IMR-90 (cell line): ENCODE data around the gene PPP3CA. TPM values are rescaled to one million over a fixed set of nuclear protein-coding genes. Genes with fewer than 3 reads are reported as not detected.

Experiments
- ATAC-seq: fragments of 200-7000 bp; cut with Tn5 transposase; 2 replicates; pipeline ENCODE4 v1.9.1; 2020; ENCODE audit warnings: low read depth, mild to moderate bottlenecking, moderate library complexity
- BruUV-seq: library from RNA; stranded (reverse); fragments of 400-500 nt; replicated peaks from 2 replicates; lab custom pipeline; 2021; lab: Mats Ljungman, UMichigan
- CTCF ChIA-PET: fragments of 300-600 bp; formaldehyde crosslinking; extraction: SDS; loops from one replicate; lab custom pipeline; 2021; ENCODE audit warnings: antibody characterized with exemption; lab: Yijun Ruan, JAX
- POLR2A ChIA-PET: fragments of 300-600 bp; sonication (Branson Sonifier 250); formaldehyde crosslinking; loops from one replicate; lab custom pipeline; 2022; ENCODE audit warnings: antibody characterized with exemption; ENCODE audit not compliant: unreplicated experiment; lab: Charles Lee
- DNase-seq: peaks from one replicate; pipeline ENCODE4 v3.0.0; 2013
- H2AFZ ChIP-seq: replicated peaks from 2 replicates; pipeline ENCODE3; 2013; ENCODE audit warnings: low read length, mild to moderate bottlenecking; ENCODE audit not compliant: poor library complexity
- H2AK5ac ChIP-seq: 2 replicates; pipeline ENCODE4 v1.6.1; 2013; ENCODE audit warnings: low read depth, low read length, inconsistent platforms
- H2AK9ac ChIP-seq: replicated peaks from 2 replicates; pipeline ENCODE3; 2013; ENCODE audit warnings: mild to moderate bottlenecking, low read depth, low read length, moderate library complexity; ENCODE audit not compliant: poor library complexity
- H2BK120ac ChIP-seq: 2 replicates; pipeline ENCODE4 v1.6.1; 2013; ENCODE audit warnings: low read depth, low read length, inconsistent platforms
- H2BK15ac ChIP-seq: 3 replicates; pipeline ENCODE4 v1.6.1; 2013; ENCODE audit warnings: low read depth, low read length, inconsistent platforms
- H2BK20ac ChIP-seq: 2 replicates; pipeline ENCODE4 v1.6.1; 2013; ENCODE audit warnings: low read depth, mild to moderate bottlenecking, inconsistent platforms, low read length, moderate library complexity
- H2BK5ac ChIP-seq: 2 replicates; pipeline ENCODE4 v1.6.1; 2013; ENCODE audit warnings: mild to moderate bottlenecking, low read depth, low read length, inconsistent platforms; ENCODE audit not compliant: poor library complexity, severe bottlenecking
- H3K14ac ChIP-seq: replicated peaks from 2 replicates; pipeline ENCODE4 v1.6.1; 2013; ENCODE audit warnings: low read depth, low read length, inconsistent platforms
- H3K18ac ChIP-seq: 2 replicates; pipeline ENCODE4 v1.6.1; 2013; ENCODE audit warnings: low read depth, low read length, control low read depth
- H3K23ac ChIP-seq: 2 replicates; pipeline ENCODE4 v1.6.1; 2013; ENCODE audit warnings: low read depth, low read length, inconsistent platforms
- H3K27ac ChIP-seq: 2 replicates; pipeline ENCODE4 v1.5.1; 2013; ENCODE audit warnings: mild to moderate bottlenecking, control low read depth, low read length; ENCODE audit not compliant: insufficient read depth
- H3K27me3 ChIP-seq: 2 replicates; pipeline ENCODE4 v1.6.1; 2013; ENCODE audit warnings: low read length; ENCODE audit not compliant: control insufficient read depth, insufficient read depth
- H3K36me3 ChIP-seq: 2 replicates; pipeline ENCODE4 v1.6.1; 2013; ENCODE audit warnings: low read length, mixed read lengths; ENCODE audit not compliant: control insufficient read depth, insufficient read depth
- H3K4ac ChIP-seq: 2 replicates; pipeline ENCODE4 v1.6.1; 2013; ENCODE audit warnings: low read depth, low read length, inconsistent platforms
- H3K4me1 ChIP-seq: 2 replicates; pipeline ENCODE4 v1.6.1; 2013; ENCODE audit warnings: low read length, mixed read lengths; ENCODE audit not compliant: control insufficient read depth, insufficient read depth
- H3K4me2 ChIP-seq: 2 replicates; pipeline ENCODE4 v1.6.1; 2013; ENCODE audit warnings: low read depth, mild to moderate bottlenecking, control low read depth, low read length, moderate library complexity
- H3K4me3 ChIP-seq: 2 replicates; pipeline ENCODE4 v1.5.1; 2013; ENCODE audit warnings: low read depth, mild to moderate bottlenecking, control low read depth, low read length, moderate library complexity; ENCODE audit not compliant: insufficient read depth
- H3K56ac ChIP-seq: 2 replicates; pipeline ENCODE4 v1.6.1; 2013; ENCODE audit warnings: low read length, inconsistent platforms; ENCODE audit not compliant: insufficient read depth; ENCODE audit errors: extremely low read depth
- H3K79me1 ChIP-seq, 2 experiments: 2 replicates each; pipeline ENCODE4 v1.6.1; 2013; ENCODE audit warnings: low read length in 2 of 2, inconsistent platforms in 1 of 2, low read depth in 1 of 2
- H3K9ac ChIP-seq: 2 replicates; pipeline ENCODE4 v1.6.1; 2013; ENCODE audit warnings: low read depth, low read length, control low read depth
- H3K9me1 ChIP-seq: 2 replicates; pipeline ENCODE4 v1.6.1; 2013; ENCODE audit warnings: low read length, inconsistent platforms; ENCODE audit not compliant: insufficient read depth
- H3K9me3 ChIP-seq: 2 replicates; pipeline ENCODE4 v1.6.1; 2013; ENCODE audit warnings: low read length; ENCODE audit not compliant: control insufficient read depth, insufficient read depth
- H4K20me1 ChIP-seq: 2 replicates; pipeline ENCODE4 v1.6.1; 2013; ENCODE audit warnings: low read length, inconsistent platforms; ENCODE audit not compliant: insufficient read depth
- H4K5ac ChIP-seq: 2 replicates; pipeline ENCODE4 v1.6.1; 2013; ENCODE audit warnings: mild to moderate bottlenecking, low read depth, low read length, control low read depth
- H4K8ac ChIP-seq, 2 experiments: 2 replicates each; pipeline ENCODE4 v1.6.1; 2013; ENCODE audit warnings: low read depth in 2 of 2, low read length in 2 of 2, control low read depth in 1 of 2, inconsistent platforms in 1 of 2
- H4K91ac ChIP-seq: 2 replicates; pipeline ENCODE4 v1.6.1; 2013; ENCODE audit warnings: low read depth, low read length, inconsistent platforms; ENCODE audit not compliant: insufficient read depth
- FOS ChIP-seq: fragments of 150-350 bp; IDR thresholded peaks from 2 replicates; pipeline ENCODE4 v1.6.1; 2016; ENCODE audit warnings: low read depth, low read length
- MAFK ChIP-seq: IDR thresholded peaks from 2 replicates; pipeline ENCODE4 v1.6.1; 2012; ENCODE audit warnings: low read depth, low read length, improper control_type of control experiment
- MAZ ChIP-seq: IDR thresholded peaks from 2 replicates; pipeline ENCODE4 v1.6.1; 2012; ENCODE audit warnings: low read depth, mild to moderate bottlenecking, low read length, improper control_type of control experiment, moderate library complexity, borderline replicate concordance
- MXI1 ChIP-seq: IDR thresholded peaks from 2 replicates; pipeline ENCODE4 v1.6.1; 2012; ENCODE audit warnings: low read depth, mild to moderate bottlenecking, low read length, moderate library complexity, borderline replicate concordance
- NFE2L2 ChIP-seq: fragments of 150-350 bp; IDR thresholded peaks from 2 replicates; pipeline ENCODE4 v1.6.1; 2016; ENCODE audit warnings: low read depth, mild to moderate bottlenecking, low read length
- RAD21 ChIP-seq: IDR thresholded peaks from 2 replicates; pipeline ENCODE4 v1.6.1; 2012; ENCODE audit warnings: low read length, improper control_type of control experiment
- RCOR1 ChIP-seq: IDR thresholded peaks from 2 replicates; pipeline ENCODE4 v1.6.1; 2012; ENCODE audit warnings: mild to moderate bottlenecking, low read length, improper control_type of control experiment; ENCODE audit not compliant: insufficient replicate concordance
- RFX5 ChIP-seq: IDR thresholded peaks from 2 replicates; pipeline ENCODE4 v1.8.0; 2012; ENCODE audit warnings: low read depth, mild to moderate bottlenecking, low read length, moderate library complexity
- WGBS, 2 experiments: methylation state at CpG; one replicate each; pipeline versions ENCODE4 v1.1.5 to v1.1.7; 2013; ENCODE audit warnings: missing lambda C conversion rate in 2 of 2; ENCODE audit not compliant: insufficient read length in 1 of 2; ENCODE audit errors: extremely low coverage in 2 of 2; 5-methylcytosine and 5-hydroxymethylcytosine counted together
- dilution Hi-C: fragments of 300-500 bp; cut with HindIII; formaldehyde crosslinking; loops from one replicate; pipeline ENCODE4 v1.14.3; 2018; ENCODE audit warnings: low sequenced_read_pairs; ENCODE audit not compliant: unreplicated experiment
- in situ Hi-C: fragments of 300-500 bp; cut with MboI; formaldehyde crosslinking; loops from 3 replicates; pipeline ENCODE4 v1.14.3; 2019; ENCODE audit warnings: low sequenced_read_pairs, inconsistent platforms, mixed read lengths
- intact Hi-C: fragments of 100-400 bp; cut with micrococcal nuclease; formaldehyde crosslinking; loops from 2 replicates; pipeline ENCODE4 v1.10.0; 2022
- polyA plus RNA-seq, 3 experiments: library from polyadenylated mRNA; depleted of rRNA; stranded (reverse); fragments of >200 nt; gene quantifications; 2 replicates each; pipeline ENCODE4 v1.2.3, GENCODE V29; 2012; ENCODE audit warnings: low replicate concordance in 1 of 3
- total RNA-seq: library from RNA; depleted of rRNA; stranded (reverse); fragments of >200 nt; gene quantifications from 2 replicates; pipeline ENCODE4 v1.2.3, GENCODE V29; 2012
- TF ChIP-seq, protein P1 (sequence below): conservative IDR thresholded peaks from 2 replicates; pipeline ENCODE4 v1.5.1; 2012; ENCODE audit warnings: mild to moderate bottlenecking, low read depth, low read length, improper control_type of control experiment

PPP3CA gene
- total and polyA plus RNA-seq, 2 of the 4 experiments (the other 2 are of a cell fraction): 14.5 to 48.6 TPM

- intact Hi-C loops: no loop called here
- H2BK120ac ChIP-seq: no peak overlapping the region
These were observed 210.7 kb downstream of the PPP3CA start for GRCh38 chr4:101136373-101137370.

More at GRCh38 chr4:101136373-101137370, 210.7 kb downstream of the PPP3CA start:
- in situ Hi-C loops: no loop called here
- H3K56ac ChIP-seq: no peak overlapping the region
- no peak overlapping the region for H2AK5ac ChIP-seq
- CTCF ChIA-PET: no interaction called here
- no peak overlapping the region for H2AK9ac ChIP-seq
- H2BK20ac ChIP-seq: no peak overlapping the region
- H2BK5ac ChIP-seq: no peak overlapping the region
- POLR2A ChIA-PET: no interaction called here
- DNase-seq (no peak), ATAC-seq (no peak)
- no peak overlapping the region for H3K27ac ChIP-seq
- H4K5ac ChIP-seq: no peak overlapping the region
- dilution Hi-C loops: no loop called here
- no peak overlapping the region for H4K8ac ChIP-seq
- no peak overlapping the region for H3K18ac ChIP-seq
- H2AFZ ChIP-seq: no peak overlapping the region
- no peak overlapping the region for H3K4me2 ChIP-seq
- no peaks in the 10 kb centered on the region for H3K9me3 ChIP-seq
- 94% methylated on average over 5 of the region's 8 CpGs; no CpG with 5 or more reads in 1 of the 2 experiments for WGBS, 2 experiments
- peaks cover 7 to 14% of the 10 kb centered on the region in 2 experiments; a peak in 2 of 4 replicates for H3K79me1 ChIP-seq
- H3K23ac ChIP-seq: no peak overlapping the region
- no peaks in the 10 kb centered on the region for H3K36me3 ChIP-seq
- H4K20me1 ChIP-seq: no peaks in the 10 kb centered on the region
- H3K9ac ChIP-seq: no peak overlapping the region
- H3K4me1 ChIP-seq: peaks cover 2% of the 10 kb centered on the region; the same call in 1 of the 2 replicates
- no peaks in the 10 kb centered on the region for H3K27me3 ChIP-seq
- no peaks in the 10 kb centered on the region for H3K9me1 ChIP-seq
- H3K4me3 ChIP-seq: no peak overlapping the region
- H3K4ac ChIP-seq: no peak overlapping the region
- TF ChIP-seq MAFK: no peak
- TF ChIP-seq RFX5: no peak
- TF ChIP-seq MAZ: no peak
- TF ChIP-seq MXI1: no peak
- TF ChIP-seq RCOR1: no peak
- TF ChIP-seq, protein P1, sequence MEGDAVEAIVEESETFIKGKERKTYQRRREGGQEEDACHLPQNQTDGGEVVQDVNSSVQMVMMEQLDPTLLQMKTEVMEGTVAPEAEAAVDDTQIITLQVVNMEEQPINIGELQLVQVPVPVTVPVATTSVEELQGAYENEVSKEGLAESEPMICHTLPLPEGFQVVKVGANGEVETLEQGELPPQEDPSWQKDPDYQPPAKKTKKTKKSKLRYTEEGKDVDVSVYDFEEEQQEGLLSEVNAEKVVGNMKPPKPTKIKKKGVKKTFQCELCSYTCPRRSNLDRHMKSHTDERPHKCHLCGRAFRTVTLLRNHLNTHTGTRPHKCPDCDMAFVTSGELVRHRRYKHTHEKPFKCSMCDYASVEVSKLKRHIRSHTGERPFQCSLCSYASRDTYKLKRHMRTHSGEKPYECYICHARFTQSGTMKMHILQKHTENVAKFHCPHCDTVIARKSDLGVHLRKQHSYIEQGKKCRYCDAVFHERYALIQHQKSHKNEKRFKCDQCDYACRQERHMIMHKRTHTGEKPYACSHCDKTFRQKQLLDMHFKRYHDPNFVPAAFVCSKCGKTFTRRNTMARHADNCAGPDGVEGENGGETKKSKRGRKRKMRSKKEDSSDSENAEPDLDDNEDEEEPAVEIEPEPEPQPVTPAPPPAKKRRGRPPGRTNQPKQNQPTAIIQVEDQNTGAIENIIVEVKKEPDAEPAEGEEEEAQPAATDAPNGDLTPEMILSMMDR: no peak
- TF ChIP-seq NFE2L2: no peak
- TF ChIP-seq FOS: no peak
- TF ChIP-seq RAD21: no peak
- no TSS peak for BruUV-seq
- H3K14ac ChIP-seq: no peak overlapping the region
- H4K91ac ChIP-seq: no peak overlapping the region
- H2BK15ac ChIP-seq: no peak overlapping the region
